GM21528 (cell line): ENCODE results near the gene NUS1.
"Not testable (repeated sequence)": the region's sequence is repeated elsewhere in the genome, so short reads cannot be mapped to it uniquely, and the experiment has no call there.

Source experiments
- ATAC-seq: cut with Tn5 transposase; IDR thresholded peaks from one replicate; pipeline ENCODE4 v1.9.1; 2021; ENCODE audit warnings: mild to moderate bottlenecking, moderate library complexity; ENCODE audit not compliant: unreplicated experiment, low FRiP score

The NUS1 gene

DNA sequence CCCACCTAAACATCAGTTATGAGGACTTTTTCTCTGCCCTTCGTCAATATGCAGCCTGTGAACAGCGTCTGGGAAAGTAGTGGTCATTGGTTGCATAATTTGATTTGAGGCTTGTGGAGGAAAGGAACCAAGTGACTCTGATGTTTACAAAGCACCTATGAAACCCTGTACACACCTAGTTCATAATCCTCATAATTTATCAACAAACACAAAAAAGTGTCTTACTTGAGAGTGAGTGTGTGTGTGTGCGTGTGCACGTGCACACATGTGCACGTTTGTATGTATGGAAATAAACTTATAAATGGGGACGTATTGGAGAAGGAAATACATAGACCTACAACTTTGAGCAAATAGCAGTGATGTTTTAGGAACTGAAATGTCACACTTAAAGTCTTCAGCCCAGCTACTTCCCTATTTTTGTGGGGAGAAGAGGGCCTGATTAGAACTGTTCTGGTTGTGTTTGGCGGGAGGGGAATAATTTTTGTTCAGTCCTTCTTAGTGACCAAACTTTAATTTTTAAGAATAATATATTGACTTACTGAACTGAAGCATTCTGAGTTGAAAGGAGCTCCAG is 31.8 kb downstream of the NUS1 start:
- not testable (repeated sequence) for ATAC-seq

DNA sequence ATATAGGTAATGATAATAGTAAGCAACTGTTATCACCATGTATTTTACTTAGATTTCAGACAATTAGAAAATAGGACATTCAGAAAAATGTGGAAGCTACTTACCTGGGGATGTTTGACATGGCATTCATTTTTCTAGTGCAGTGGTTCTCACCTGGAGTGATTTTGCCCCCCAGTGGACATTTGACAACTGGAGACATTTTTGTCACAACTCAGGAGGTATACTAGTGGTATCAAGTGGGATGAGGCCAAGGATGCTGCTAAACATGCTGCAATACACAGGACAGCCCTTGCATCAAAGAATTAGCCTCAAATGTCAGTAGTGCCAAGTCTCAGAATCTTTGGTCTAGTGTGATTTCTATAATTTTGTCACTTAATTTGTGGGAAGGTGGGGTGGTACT is 36.1 kb downstream of the NUS1 start:
- no peak for ATAC-seq

DNA sequence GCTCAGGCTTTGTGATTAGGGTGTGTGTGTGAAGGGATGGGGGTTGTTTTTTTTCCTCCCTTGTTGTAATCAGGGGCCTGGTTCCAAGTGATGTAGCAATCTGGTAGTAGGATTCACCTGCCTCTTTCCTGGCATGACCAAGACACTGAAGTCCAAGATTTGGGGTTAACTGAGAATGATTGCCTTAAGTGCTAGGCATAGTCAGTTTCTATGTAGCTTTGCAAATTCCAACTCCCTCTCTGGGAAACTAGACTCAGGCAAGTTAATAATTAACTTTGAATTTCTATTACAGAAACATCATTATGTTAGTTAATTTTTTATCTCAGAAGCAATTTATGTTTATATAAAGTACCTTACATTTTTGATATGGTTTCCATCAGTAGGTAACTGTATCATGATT is 43.6 kb downstream of the NUS1 start:
- ATAC-seq: no peak

DNA sequence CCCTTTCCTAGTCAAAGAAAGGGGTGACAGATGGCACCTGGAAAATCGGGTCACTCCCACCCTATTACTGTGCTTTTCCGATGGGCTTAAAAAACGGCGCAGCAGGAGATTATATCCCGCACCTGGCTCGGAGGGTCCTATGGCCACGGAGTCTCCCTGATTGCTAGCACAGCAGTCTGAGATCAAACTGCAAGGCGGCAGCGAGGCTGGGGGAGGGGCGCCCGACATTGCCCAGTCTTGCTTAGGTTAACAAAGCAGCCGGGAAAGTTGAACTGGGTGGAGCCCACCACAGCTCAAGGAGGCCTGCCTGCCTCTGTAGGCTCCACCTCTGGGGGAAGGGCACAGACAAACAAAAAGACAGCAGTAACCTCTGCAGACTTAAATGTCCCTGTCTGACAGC is 46.3 kb downstream of the NUS1 start:
- not testable (repeated sequence) for ATAC-seq

DNA sequence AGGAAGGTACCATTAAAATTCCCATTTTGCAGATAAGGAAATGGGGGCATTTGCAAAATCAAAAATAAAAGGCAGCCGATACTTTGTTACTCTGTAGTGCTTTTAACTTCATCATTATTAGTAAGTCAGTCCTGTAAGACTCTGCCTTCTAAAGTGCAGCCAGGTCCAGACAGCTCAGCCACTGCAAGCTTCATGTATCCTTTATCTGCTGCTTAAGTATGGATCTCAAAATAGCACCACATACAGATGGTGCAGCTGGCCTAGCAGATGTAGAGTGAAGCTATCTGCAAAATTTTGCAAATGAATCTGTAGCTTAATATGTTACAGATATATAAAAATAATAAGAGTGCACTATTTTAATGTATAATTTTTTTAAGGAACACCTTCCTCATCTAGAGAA is 53.4 kb downstream of the NUS1 start:
- no peak for ATAC-seq

DNA sequence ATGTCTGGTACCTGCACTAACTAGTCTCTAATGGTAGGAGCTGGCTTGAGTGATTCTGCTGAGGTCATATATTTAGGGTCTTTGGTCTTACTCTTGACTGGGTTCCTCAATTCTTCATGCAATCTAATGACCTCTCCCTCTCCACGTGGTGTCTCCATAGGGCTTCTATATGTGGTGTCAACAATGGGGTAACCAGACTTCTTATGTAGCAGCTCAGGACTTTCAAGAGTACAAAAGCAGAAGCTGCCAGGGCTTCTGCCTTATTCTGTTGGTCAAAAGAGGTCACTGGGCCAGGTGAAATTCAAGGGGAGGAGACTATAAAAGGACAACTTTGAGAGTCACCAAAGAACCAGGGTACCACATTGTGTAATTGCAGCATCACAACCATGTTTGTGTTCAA is 54.3 kb downstream of the NUS1 start:
- ATAC-seq: no peak

DNA sequence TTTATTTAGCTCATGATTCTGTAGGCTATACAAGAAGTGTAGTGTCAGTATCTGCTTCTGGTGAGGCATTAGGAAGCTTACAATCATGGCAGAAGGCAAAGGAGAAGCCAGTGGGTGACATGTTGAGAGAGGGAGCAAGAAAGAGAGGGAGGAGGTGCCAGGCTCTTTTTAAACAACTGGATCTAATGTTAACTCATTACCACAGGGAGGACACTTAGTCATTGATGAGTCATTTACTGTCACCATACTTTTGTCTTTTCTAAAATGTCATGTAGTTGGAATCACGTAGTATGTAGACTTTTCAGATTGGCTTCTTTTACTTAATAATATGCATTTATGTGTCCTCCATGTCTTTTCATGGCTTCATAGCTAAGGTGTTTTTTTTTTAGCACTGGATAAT is 58.1 kb downstream of the NUS1 start:
- no peak for ATAC-seq

DNA sequence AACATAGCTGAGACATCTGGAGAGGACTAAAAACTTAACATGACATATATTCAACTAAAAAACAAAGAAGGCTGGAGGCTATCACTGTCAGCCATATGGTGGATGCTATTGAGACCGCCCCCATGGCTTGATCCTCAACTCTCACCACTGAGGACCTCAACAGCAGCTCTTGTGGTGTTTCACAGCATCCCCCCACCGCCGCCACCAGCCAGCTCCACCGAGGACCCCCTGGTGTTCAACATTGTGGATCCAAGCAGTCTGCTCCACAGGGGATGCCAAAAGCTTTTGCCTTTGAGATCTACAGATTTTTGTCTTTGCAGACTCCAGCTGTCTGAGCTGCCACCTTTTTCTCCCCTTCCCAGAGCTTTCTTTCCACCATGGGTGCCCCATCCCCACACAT is 64.6 kb downstream of the NUS1 start:
- ATAC-seq: no peak

DNA sequence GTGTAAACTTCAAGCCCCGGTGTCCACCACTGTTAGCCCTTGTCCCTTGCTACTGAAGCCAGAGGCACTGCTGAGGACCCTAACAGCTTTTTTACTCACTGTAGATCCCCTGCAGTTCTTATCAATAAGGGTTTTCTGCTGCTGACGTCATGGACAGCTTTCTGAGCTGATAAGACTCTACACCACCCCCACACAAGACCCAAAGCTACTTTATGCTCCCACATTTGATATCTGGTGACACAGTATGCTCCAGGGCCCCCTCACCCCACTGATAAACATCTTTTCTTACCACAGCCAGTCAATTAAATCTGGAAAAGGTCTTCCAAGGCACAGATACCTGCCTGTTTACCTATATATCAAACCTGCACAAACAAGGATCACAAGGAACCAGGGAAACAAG is 65.3 kb downstream of the NUS1 start:
- ATAC-seq: no peak

DNA sequence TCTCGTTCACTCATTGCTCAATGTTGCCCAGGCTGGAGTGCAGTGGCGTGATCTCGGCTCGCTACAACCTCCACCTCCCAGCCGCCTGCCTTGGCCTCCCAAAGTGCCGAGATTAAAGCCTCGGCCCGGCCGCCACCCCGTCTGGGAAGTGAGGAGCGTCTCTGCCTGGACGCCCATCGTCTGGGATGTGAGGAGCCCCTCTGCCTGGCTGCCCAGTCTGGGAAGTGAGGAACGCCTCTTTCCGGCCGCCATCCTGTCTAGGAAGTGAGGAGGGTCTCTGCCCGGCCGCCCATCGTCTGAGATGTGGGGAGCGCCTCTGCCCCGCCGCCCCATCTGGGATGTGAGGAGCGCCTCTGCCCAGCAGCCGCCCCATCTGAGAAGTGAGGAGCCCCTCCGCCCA is 75.4 kb downstream of the NUS1 start:
- ATAC-seq: not testable (repeated sequence)
